ENCODE data around the gene ZNF222. TPM values are rescaled to one million over a fixed set of nuclear protein-coding genes. Genes with fewer than 3 reads are reported as not detected.
A peak's percentile ranks its signal among the peaks of the same experiment; 100 is the strongest.

Gene ZNF222
- total RNA-seq, 3 donors from 2014 or later (not counting 1 experiment from before 2014, with no cell fraction given), result 5.6 to 7.6 (median 5.7) TPM

GRCh38 chr19:44021221-44021620, 4.0 kb upstream of the ZNF222 start:
- no peak overlapping the region for H3K27ac ChIP-seq (ENCODE audit: low read length)
- peaks cover 17 to 18% of the 10 kb centered on the region in 2 donors for H3K4me1 Mint-ChIP-seq
- H3K27ac Mint-ChIP-seq, result no peak overlapping the region
- peaks cover 2 to 3% of the 10 kb centered on the region in 2 donors for H3K9me3 Mint-ChIP-seq
- peaks cover 6% of the 10 kb centered on the region for H3K27me3 ChIP-seq (ENCODE audit: control insufficient read depth, insufficient read depth, low read length)
- peaks cover 13% of the 10 kb centered on the region for H3K4me1 ChIP-seq (ENCODE audit: control insufficient read depth, insufficient read depth, low read length)
- TF ChIP-seq, protein P1, sequence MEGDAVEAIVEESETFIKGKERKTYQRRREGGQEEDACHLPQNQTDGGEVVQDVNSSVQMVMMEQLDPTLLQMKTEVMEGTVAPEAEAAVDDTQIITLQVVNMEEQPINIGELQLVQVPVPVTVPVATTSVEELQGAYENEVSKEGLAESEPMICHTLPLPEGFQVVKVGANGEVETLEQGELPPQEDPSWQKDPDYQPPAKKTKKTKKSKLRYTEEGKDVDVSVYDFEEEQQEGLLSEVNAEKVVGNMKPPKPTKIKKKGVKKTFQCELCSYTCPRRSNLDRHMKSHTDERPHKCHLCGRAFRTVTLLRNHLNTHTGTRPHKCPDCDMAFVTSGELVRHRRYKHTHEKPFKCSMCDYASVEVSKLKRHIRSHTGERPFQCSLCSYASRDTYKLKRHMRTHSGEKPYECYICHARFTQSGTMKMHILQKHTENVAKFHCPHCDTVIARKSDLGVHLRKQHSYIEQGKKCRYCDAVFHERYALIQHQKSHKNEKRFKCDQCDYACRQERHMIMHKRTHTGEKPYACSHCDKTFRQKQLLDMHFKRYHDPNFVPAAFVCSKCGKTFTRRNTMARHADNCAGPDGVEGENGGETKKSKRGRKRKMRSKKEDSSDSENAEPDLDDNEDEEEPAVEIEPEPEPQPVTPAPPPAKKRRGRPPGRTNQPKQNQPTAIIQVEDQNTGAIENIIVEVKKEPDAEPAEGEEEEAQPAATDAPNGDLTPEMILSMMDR (IDR thresholded peaks at IDR 0.05), result no peak
- no peaks in the 10 kb centered on the region for H3K36me3 ChIP-seq (ENCODE audit: control insufficient read depth, insufficient read depth, low read length)
- intact Hi-C loops (cut with micrococcal nuclease), result no loop called here
- peaks cover 14% of the 10 kb centered on the region for H3K36me3 Mint-ChIP-seq
- peaks cover 3% of the 10 kb centered on the region for H3K9me3 ChIP-seq (ENCODE audit: control insufficient read depth, insufficient read depth, low read length)
- H3K4me3 ChIP-seq (ENCODE audit: low read length), result no peak overlapping the region
- peaks cover 31 to 47% of the 10 kb centered on the region in 2 donors for H3K27me3 Mint-ChIP-seq (ENCODE audit: low read depth in 2 of 2)
- DNase-seq (no peak), ATAC-seq (no peak)
- H3K4me3 Mint-ChIP-seq, result no peak overlapping the region

DNA sequence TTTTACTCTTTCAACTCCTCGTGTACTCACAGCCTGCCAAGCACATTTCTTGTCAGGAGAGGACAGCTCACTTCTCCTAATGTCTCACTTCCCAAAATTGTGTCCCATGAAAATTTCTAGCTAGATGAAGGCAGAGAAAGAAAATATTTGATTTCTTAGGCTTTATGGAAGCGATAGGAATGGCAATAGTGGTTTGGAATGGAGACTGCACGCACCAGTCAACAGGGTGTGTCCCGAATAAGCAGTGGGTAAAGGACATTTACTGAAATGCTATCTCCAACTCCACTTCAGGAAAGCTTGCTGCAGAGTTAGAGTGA, 321 bp upstream of the ZNF222 start:
- peaks cover 24 to 28% of the 10 kb centered on the region in 2 donors for H3K4me1 Mint-ChIP-seq
- TF ChIP-seq, protein P1 (IDR thresholded peaks at IDR 0.05), result no peak
- Histone ChIP-seq H3K4me3 (ENCODE audit: low read length) (peak overlapping the region; percentile 68), H3K36me3 (ENCODE audit: control insufficient read depth, insufficient read depth, low read length) (peaks cover 24% of the 10 kb centered on the region), H3K4me1 (ENCODE audit: control insufficient read depth, insufficient read depth, low read length) (peaks cover 13% of the 10 kb centered on the region), H3K9me3 (ENCODE audit: control insufficient read depth, insufficient read depth, low read length) (peaks cover 2% of the 10 kb centered on the region), H3K27ac (ENCODE audit: low read length) (no peak overlapping the region), H3K27me3 (ENCODE audit: control insufficient read depth, insufficient read depth, low read length) (peaks cover 3% of the 10 kb centered on the region)
- H3K36me3 Mint-ChIP-seq, result peaks cover 28% of the 10 kb centered on the region
- 53% methylated on average over 4 of the region's 4 CpGs for WGBS (ENCODE audit: insufficient coverage)
- intact Hi-C loops (cut with micrococcal nuclease), result loop anchor here (1.0 to 2.0 kb wide), 2 partner anchors 23 to 70 kb away; partner anchors contain the start of genes ZNF224 and ZNF230
- H3K4me3 Mint-ChIP-seq, result peak overlapping the region; percentile 99
- DNase-seq (no peak), ATAC-seq (no peak)
- peak overlapping the region; percentile 88 to 98 for H3K27ac Mint-ChIP-seq
- H3K9me3 Mint-ChIP-seq, result peaks cover 10 to 16% of the 10 kb centered on the region in 2 donors
- H3K27me3 Mint-ChIP-seq (ENCODE audit: low read depth in 2 of 2), result peaks cover 20 to 33% of the 10 kb centered on the region in 2 donors

DNA sequence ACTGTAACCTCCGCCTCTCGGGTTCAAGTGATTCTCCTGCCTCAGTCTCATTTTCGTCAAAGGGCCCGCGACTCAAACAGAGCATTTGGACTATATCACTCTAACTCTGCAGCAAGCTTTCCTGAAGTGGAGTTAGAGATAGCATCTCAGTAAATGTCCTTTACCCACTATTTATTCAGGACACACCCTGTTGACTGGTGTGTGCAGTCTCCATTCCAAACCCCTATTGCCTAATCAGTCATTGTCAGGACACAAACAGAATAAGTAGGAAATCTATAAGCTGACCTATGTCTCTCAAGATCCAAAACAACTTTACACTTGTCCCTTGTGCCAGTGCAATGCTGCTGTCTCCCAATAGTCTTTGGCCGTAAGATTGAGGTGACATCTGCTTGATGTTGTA, 1.4 kb downstream of the ZNF222 start:
- DNase-seq (no peak), ATAC-seq (no peak)
- Histone ChIP-seq H3K27ac (ENCODE audit: low read length) (no peak overlapping the region), H3K4me1 (ENCODE audit: control insufficient read depth, insufficient read depth, low read length) (peaks cover 13% of the 10 kb centered on the region), H3K9me3 (ENCODE audit: control insufficient read depth, insufficient read depth, low read length) (peaks cover 11% of the 10 kb centered on the region), H3K27me3 (ENCODE audit: control insufficient read depth, insufficient read depth, low read length) (no peaks in the 10 kb centered on the region), H3K4me3 (ENCODE audit: low read length) (no peak overlapping the region), H3K36me3 (ENCODE audit: control insufficient read depth, insufficient read depth, low read length) (peaks cover 35% of the 10 kb centered on the region)
- H3K27ac Mint-ChIP-seq, result no peak overlapping the region
- H3K36me3 Mint-ChIP-seq, result peaks cover 45% of the 10 kb centered on the region
- intact Hi-C loops (cut with micrococcal nuclease), result no loop called here
- peaks cover 6 to 19% of the 10 kb centered on the region in 2 donors for H3K27me3 Mint-ChIP-seq (ENCODE audit: low read depth in 2 of 2)
- TF ChIP-seq, protein P1 (IDR thresholded peaks at IDR 0.05), result no peak
- H3K9me3 Mint-ChIP-seq, result peaks cover 12 to 18% of the 10 kb centered on the region in 2 donors
- 96% methylated on average over 6 of the region's 6 CpGs for WGBS (ENCODE audit: insufficient coverage)
- peak overlapping the region; percentile 37 for H3K4me3 Mint-ChIP-seq
- H3K4me1 Mint-ChIP-seq, result peaks cover 24 to 28% of the 10 kb centered on the region in 2 donors

DNA sequence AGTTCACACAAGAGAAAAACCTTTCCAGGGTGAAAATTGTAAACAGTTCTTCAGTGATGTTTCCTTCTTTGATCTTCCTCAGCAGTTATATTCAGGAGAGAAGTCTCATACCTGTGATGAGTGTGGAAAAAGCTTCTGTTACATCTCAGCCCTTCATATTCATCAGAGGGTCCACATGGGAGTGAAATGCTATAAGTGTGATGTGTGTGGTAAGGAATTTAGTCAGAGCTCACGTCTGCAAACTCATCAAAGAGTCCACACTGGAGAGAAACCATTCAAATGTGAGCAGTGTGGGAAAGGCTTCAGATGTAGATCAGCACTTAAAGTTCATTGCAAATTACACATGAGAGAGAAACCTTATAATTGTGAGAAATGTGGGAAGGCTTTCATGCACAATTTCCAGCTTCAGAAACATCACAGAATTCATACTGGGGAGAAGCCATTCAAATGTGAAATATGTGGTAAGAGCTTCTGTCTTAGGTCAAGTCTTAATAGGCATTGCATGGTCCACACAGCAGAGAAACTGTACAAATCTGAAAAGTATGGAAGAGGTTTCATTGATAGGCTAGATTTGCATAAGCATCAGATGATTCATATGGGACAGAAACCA, 6.9 kb downstream of the ZNF222 start:
- H3K4me1 ChIP-seq (ENCODE audit: control insufficient read depth, insufficient read depth, low read length), result no peaks in the 10 kb centered on the region
- 77% methylated on average over 1 of the region's 1 CpG for WGBS (ENCODE audit: insufficient coverage)
- peaks cover 0 to 8% of the 10 kb centered on the region in 2 donors for H3K4me1 Mint-ChIP-seq
- no peak overlapping the region for H3K27ac Mint-ChIP-seq
- TF ChIP-seq, protein P1 (IDR thresholded peaks at IDR 0.05), result no peak
- H3K9me3 ChIP-seq (ENCODE audit: control insufficient read depth, insufficient read depth, low read length), result peaks cover 56% of the 10 kb centered on the region
- H3K36me3 ChIP-seq (ENCODE audit: control insufficient read depth, insufficient read depth, low read length), result peaks cover 39% of the 10 kb centered on the region
- intact Hi-C loops (cut with micrococcal nuclease), result no loop called here
- no peak overlapping the region for H3K4me3 Mint-ChIP-seq
- no peak overlapping the region for H3K4me3 ChIP-seq (ENCODE audit: low read length)
- H3K9me3 Mint-ChIP-seq, result peaks cover 23 to 45% of the 10 kb centered on the region in 2 donors
- H3K27me3 Mint-ChIP-seq (ENCODE audit: low read depth in 2 of 2), result no peaks in the 10 kb centered on the region
- H3K27me3 ChIP-seq (ENCODE audit: control insufficient read depth, insufficient read depth, low read length), result no peaks in the 10 kb centered on the region
- no peak for ATAC-seq
- H3K36me3 Mint-ChIP-seq, result peaks cover 86% of the 10 kb centered on the region
- no peak overlapping the region for H3K27ac ChIP-seq (ENCODE audit: low read length)
- no peak for DNase-seq

All from natural killer cell (primary cell).